DND-41 (cell line): Measurements from ENCODE around the gene SCP2D1.

Experiments used
- ATAC-seq: fragments of 200-7000 bp; cut with Tn5 transposase; 3 replicates; pipeline ENCODE4 v1.9.1; 2021; ENCODE audit warnings: low read depth; ENCODE audit not compliant: insufficient read depth
- DNase-seq: peaks from one replicate; pipeline ENCODE4 v3.0.0-alpha.2; 2020
- H2AFZ ChIP-seq: 2 replicates; pipeline ENCODE4 v1.6.0; 2012; ENCODE audit warnings: low read depth, low read length
- H3K27ac ChIP-seq: 2 replicates; pipeline ENCODE4 v1.5.1; 2012; ENCODE audit warnings: low read length, inconsistent platforms
- H3K27me3 ChIP-seq: fragments of 200-600 bp; sonication (generic); 2 replicates; pipeline ENCODE4 v1.6.0; 2012; ENCODE audit warnings: low read length, mild to moderate bottlenecking, inconsistent platforms; ENCODE audit not compliant: insufficient read depth, poor library complexity
- H3K36me3 ChIP-seq: 2 replicates; pipeline ENCODE4 v1.5.1; 2012; ENCODE audit warnings: low read length, inconsistent platforms; ENCODE audit not compliant: insufficient read depth
- H3K4me1 ChIP-seq: 2 replicates; pipeline ENCODE4 v1.5.1; 2012; ENCODE audit warnings: mild to moderate bottlenecking, low read length; ENCODE audit not compliant: insufficient read depth
- H3K4me2 ChIP-seq: 2 replicates; pipeline ENCODE4 v1.6.0; 2012; ENCODE audit warnings: mild to moderate bottlenecking, moderate library complexity, low read length, inconsistent platforms; ENCODE audit not compliant: insufficient read depth
- H3K4me3 ChIP-seq, 2 experiments: fragments of 200-600 bp in 1 of 2; shearing (Covaris generic) in 1 of 2; 2 replicates each; pipeline ENCODE4 v1.5.1; 2012 to 2016; ENCODE audit warnings: inconsistent platforms in 2 of 2, low read length in 2 of 2, mild to moderate bottlenecking in 2 of 2, low read depth in 1 of 2, moderate library complexity in 1 of 2
- H3K79me2 ChIP-seq: 2 replicates; pipeline ENCODE4 v1.6.0; 2012; ENCODE audit warnings: low read length, inconsistent platforms; ENCODE audit not compliant: insufficient read depth
- H3K9ac ChIP-seq: 2 replicates; pipeline ENCODE4 v1.6.0; 2012; ENCODE audit warnings: low read depth, mild to moderate bottlenecking, inconsistent platforms, low read length, moderate library complexity
- H3K9me3 ChIP-seq: 2 replicates; pipeline ENCODE4 v1.5.1; 2012; ENCODE audit warnings: low read length, moderate library complexity, mild to moderate bottlenecking, inconsistent platforms; ENCODE audit not compliant: insufficient read depth, severe bottlenecking
- H4K20me1 ChIP-seq: 2 replicates; pipeline ENCODE4 v1.6.0; 2012; ENCODE audit warnings: low read length; ENCODE audit not compliant: insufficient read depth
- CTCF ChIP-seq: IDR thresholded peaks from 2 replicates; pipeline ENCODE4 v1.5.1; 2012; ENCODE audit warnings: borderline replicate concordance, low read length, moderate library complexity, mild to moderate bottlenecking; ENCODE audit not compliant: poor library complexity, severe bottlenecking; ENCODE audit errors: extremely low read depth
- EZH2 ChIP-seq: IDR thresholded peaks from 3 replicates; pipeline ENCODE4 v1.6.1; 2012; ENCODE audit warnings: borderline replicate concordance, low read depth, mild to moderate bottlenecking, moderate library complexity, low read length, inconsistent platforms; ENCODE audit not compliant: severe bottlenecking

The SCP2D1 gene

GRCh38 chr20:18813483-18813882 is at the start of gene SCP2D1:
Gene SCP2D1, plus strand, starts transcription at chr20:18813783. Its CDS starts 33 bp downstream, at chr20:18813816.
- Histone ChIP-seq H4K20me1 (no peaks in the 10 kb centered on the region), H3K9ac (no peak within 1 kb of the TSS), H3K27me3 (peaks cover 5% of the 10 kb centered on the region), H3K4me2 (no peak within 1 kb of the TSS), H3K4me3 (no peak within 1 kb of the TSS), H3K9me3 (no peaks in the 10 kb centered on the region), H3K79me2 (no peaks in the 10 kb centered on the region), H3K4me1 (no peaks in the 10 kb centered on the region), H3K36me3 (no peaks in the 10 kb centered on the region), H2AFZ (no peak within 1 kb of the TSS), H3K27ac (no peak within 1 kb of the TSS)
- TF ChIP-seq EZH2 (no peak), CTCF (no peak)
- DNase-seq (no peak), ATAC-seq (no peak)

- Histone ChIP-seq H3K9ac (no peak overlapping the region), H3K4me2 (no peak overlapping the region), H3K27me3 (peaks cover 7% of the 10 kb centered on the region), H3K4me1 (no peaks in the 10 kb centered on the region), H3K9me3 (no peaks in the 10 kb centered on the region), H3K27ac (no peak overlapping the region), H2AFZ (no peak overlapping the region), H3K4me3 (no peak overlapping the region), H4K20me1 (no peaks in the 10 kb centered on the region), H3K36me3 (no peaks in the 10 kb centered on the region), H3K79me2 (no peaks in the 10 kb centered on the region)
- ATAC-seq (no peak), DNase-seq (no peak)
- TF ChIP-seq CTCF = no peak
- TF ChIP-seq EZH2 = no peak
These were observed 45.9 kb upstream of the SCP2D1 start for GRCh38 chr20:18767676-18768075.

GRCh38 chr20:18773566-18773965 is 40.0 kb upstream of the SCP2D1 start:
- H3K9me3 ChIP-seq = no peaks in the 10 kb centered on the region
- no peak overlapping the region for H3K4me3 ChIP-seq
- H3K36me3 ChIP-seq = no peaks in the 10 kb centered on the region
- H2AFZ ChIP-seq = no peak overlapping the region
- no peaks in the 10 kb centered on the region for H3K79me2 ChIP-seq
- no peak overlapping the region for H3K4me2 ChIP-seq
- no peak overlapping the region for H3K9ac ChIP-seq
- no peaks in the 10 kb centered on the region for H3K4me1 ChIP-seq
- DNase-seq (no peak), ATAC-seq (no peak)
- H4K20me1 ChIP-seq = no peaks in the 10 kb centered on the region
- TF ChIP-seq EZH2 = no peak
- no peak for TF ChIP-seq CTCF
- H3K27me3 ChIP-seq = no peaks in the 10 kb centered on the region
- no peak overlapping the region for H3K27ac ChIP-seq

DNA sequence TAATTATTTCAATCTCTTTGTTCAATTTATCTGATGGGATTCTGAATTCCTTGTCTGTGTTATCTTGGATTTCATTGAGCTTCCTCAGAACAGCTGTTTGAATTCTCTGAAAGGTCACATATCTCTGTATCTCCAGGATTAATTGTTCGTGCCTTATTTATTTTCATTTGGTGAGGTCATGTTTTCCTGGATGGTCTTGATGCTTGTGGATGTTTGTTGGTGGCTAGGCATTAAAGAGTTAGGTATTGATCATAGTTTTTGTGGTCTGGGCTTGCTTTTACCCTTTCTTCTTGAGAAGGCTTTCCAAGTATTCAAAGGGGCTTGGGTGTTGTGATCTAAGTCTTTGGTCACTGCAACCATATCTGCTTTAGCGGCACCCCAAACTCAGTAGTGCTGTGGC is 39.4 kb upstream of the SCP2D1 start:
- no peak overlapping the region for H3K4me2 ChIP-seq
- H2AFZ ChIP-seq = no peak overlapping the region
- H3K27me3 ChIP-seq = no peaks in the 10 kb centered on the region
- no peaks in the 10 kb centered on the region for H3K4me1 ChIP-seq
- no peak for TF ChIP-seq CTCF
- no peak for TF ChIP-seq EZH2
- no peak overlapping the region for H3K27ac ChIP-seq
- no peak overlapping the region for H3K4me3 ChIP-seq
- DNase-seq (no peak), ATAC-seq (no peak)
- H3K79me2 ChIP-seq = no peaks in the 10 kb centered on the region
- no peak overlapping the region for H3K9ac ChIP-seq
- no peaks in the 10 kb centered on the region for H3K9me3 ChIP-seq
- no peaks in the 10 kb centered on the region for H3K36me3 ChIP-seq
- H4K20me1 ChIP-seq = no peaks in the 10 kb centered on the region
